Measurements from ENCODE around the gene ZNF107. TPM values are rescaled to one million over a fixed set of nuclear protein-coding genes. Genes with fewer than 3 reads are reported as not detected.

The ZNF107 gene
- total RNA-seq, 4 donors from 2014 or later, result 0.49 to 1.6 (median 0.77) TPM

- TF ChIP-seq POLR2A (IDR thresholded peaks at IDR 0.05), result no peak
- TF ChIP-seq, protein P1, sequence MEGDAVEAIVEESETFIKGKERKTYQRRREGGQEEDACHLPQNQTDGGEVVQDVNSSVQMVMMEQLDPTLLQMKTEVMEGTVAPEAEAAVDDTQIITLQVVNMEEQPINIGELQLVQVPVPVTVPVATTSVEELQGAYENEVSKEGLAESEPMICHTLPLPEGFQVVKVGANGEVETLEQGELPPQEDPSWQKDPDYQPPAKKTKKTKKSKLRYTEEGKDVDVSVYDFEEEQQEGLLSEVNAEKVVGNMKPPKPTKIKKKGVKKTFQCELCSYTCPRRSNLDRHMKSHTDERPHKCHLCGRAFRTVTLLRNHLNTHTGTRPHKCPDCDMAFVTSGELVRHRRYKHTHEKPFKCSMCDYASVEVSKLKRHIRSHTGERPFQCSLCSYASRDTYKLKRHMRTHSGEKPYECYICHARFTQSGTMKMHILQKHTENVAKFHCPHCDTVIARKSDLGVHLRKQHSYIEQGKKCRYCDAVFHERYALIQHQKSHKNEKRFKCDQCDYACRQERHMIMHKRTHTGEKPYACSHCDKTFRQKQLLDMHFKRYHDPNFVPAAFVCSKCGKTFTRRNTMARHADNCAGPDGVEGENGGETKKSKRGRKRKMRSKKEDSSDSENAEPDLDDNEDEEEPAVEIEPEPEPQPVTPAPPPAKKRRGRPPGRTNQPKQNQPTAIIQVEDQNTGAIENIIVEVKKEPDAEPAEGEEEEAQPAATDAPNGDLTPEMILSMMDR (IDR thresholded peaks at IDR 0.05 in 4 of 5, conservative IDR thresholded peaks at IDR 0.05 in 1 of 5), result peak; percentile 57 to 78 (median 60)
- Histone ChIP-seq H3K9me3 (no peaks in the 10 kb centered on the region), H3K4me3 (no peak overlapping the region), H3K4me1 (no peaks in the 10 kb centered on the region), H3K36me3 (no peaks in the 10 kb centered on the region), H3K27me3 (no peaks in the 10 kb centered on the region), H3K27ac (no peak overlapping the region)
- intact Hi-C loops (cut with DNase I; ENCODE audit: low total_unique reads) (no loop called here), in situ Hi-C loops (cut with MboI; ENCODE audit: low sequenced_read_pairs in 4 of 4) (loop anchor here in 2 of 4 donors (10.0 kb wide), 2 partner anchors 441 to 451 kb away; no protein-coding TSS in a partner anchor)
- ATAC-seq (no peak), DNase-seq (no peak)
These were observed 40.5 kb upstream of the ZNF107 start for GRCh38 chr7:64625114-64626082.

DNA sequence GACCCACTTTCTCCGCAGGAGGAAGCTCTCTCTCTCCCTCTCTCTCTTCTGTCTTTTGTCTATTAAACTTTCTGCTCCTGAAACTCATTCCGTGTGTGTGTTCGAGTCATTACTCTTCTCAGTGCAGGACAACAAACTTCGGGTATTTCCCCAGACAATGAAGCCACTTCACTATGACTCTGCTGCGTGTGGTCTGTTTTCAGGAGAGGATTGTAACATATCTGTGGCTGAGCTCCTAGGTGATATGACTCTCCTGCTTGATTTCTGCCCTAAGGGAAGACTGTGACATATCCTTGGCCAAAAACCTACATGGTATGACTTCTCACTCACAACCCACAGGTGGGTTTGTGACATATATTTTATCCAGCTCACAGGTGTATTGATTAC is 39.9 kb upstream of the ZNF107 start:
- intact Hi-C loops (cut with DNase I; ENCODE audit: low total_unique reads), result no loop called here
- H3K27ac ChIP-seq, result no peak overlapping the region
- TF ChIP-seq POLR2A (IDR thresholded peaks at IDR 0.05), result no peak
- TF ChIP-seq, protein P1 (IDR thresholded peaks at IDR 0.05 in 4 of 5, conservative IDR thresholded peaks at IDR 0.05 in 1 of 5), result no peak
- no peaks in the 10 kb centered on the region for H3K27me3 ChIP-seq
- no peaks in the 10 kb centered on the region for H3K9me3 ChIP-seq
- DNase-seq (no peak), ATAC-seq (no peak)
- H3K4me1 ChIP-seq, result no peaks in the 10 kb centered on the region
- H3K4me3 ChIP-seq, result no peak overlapping the region
- H3K36me3 ChIP-seq, result no peaks in the 10 kb centered on the region
- in situ Hi-C loops (cut with MboI; ENCODE audit: low sequenced_read_pairs in 4 of 4), result loop anchor here in 2 of 4 donors (10.0 kb wide), 2 partner anchors 441 to 451 kb away; no protein-coding TSS in a partner anchor

GRCh38 chr7:64626557-64626956 is 39.4 kb upstream of the ZNF107 start:
- intact Hi-C loops (cut with DNase I; ENCODE audit: low total_unique reads) (no loop called here), in situ Hi-C loops (cut with MboI; ENCODE audit: low sequenced_read_pairs in 4 of 4) (loop anchor here in 2 of 4 donors (10.0 kb wide), 2 partner anchors 442 to 452 kb away; no protein-coding TSS in a partner anchor)
- DNase-seq (no peak), ATAC-seq (no peak)
- no peaks in the 10 kb centered on the region for H3K36me3 ChIP-seq
- TF ChIP-seq, protein P1 (IDR thresholded peaks at IDR 0.05 in 4 of 5, conservative IDR thresholded peaks at IDR 0.05 in 1 of 5), result no peak
- no peak for TF ChIP-seq POLR2A (IDR thresholded peaks at IDR 0.05)
- no peaks in the 10 kb centered on the region for H3K27me3 ChIP-seq
- no peak overlapping the region for H3K27ac ChIP-seq
- H3K4me1 ChIP-seq, result no peaks in the 10 kb centered on the region
- no peaks in the 10 kb centered on the region for H3K9me3 ChIP-seq
- H3K4me3 ChIP-seq, result no peak overlapping the region

- no peak for TF ChIP-seq POLR2A (IDR thresholded peaks at IDR 0.05)
- TF ChIP-seq, protein P1 (IDR thresholded peaks at IDR 0.05 in 4 of 5, conservative IDR thresholded peaks at IDR 0.05 in 1 of 5), result no peak
- in situ Hi-C loops (cut with MboI; ENCODE audit: low sequenced_read_pairs in 4 of 4), result loop anchor here in 2 of 4 donors (10.0 kb wide), 2 partner anchors 443 to 453 kb away; no protein-coding TSS in a partner anchor
- no peak for DNase-seq
These were observed 37.7 kb upstream of the ZNF107 start for GRCh38 chr7:64628192-64628591.

More at GRCh38 chr7:64628192-64628591, 37.7 kb upstream of the ZNF107 start:
- no peaks in the 10 kb centered on the region for H3K27me3 ChIP-seq
- ATAC-seq, result peak; percentile 16 to 72
- H3K9me3 ChIP-seq, result no peaks in the 10 kb centered on the region
- H3K27ac ChIP-seq, result no peak overlapping the region
- intact Hi-C loops (cut with DNase I; ENCODE audit: low total_unique reads), result no loop called here
- H3K4me3 ChIP-seq, result no peak overlapping the region
- H3K36me3 ChIP-seq, result no peaks in the 10 kb centered on the region
- no peaks in the 10 kb centered on the region for H3K4me1 ChIP-seq
